Dedifferentiated amniotic fluid mesenchymal stem cell (primary cell): ENCODE data around the gene UBE2E1.
A peak's percentile ranks its signal among the peaks of the same experiment; 100 is the strongest.

Experiments used
- DNase-seq: peaks from one replicate; pipeline ENCODE4 v3.0.0-alpha.2; 2016; ENCODE audit errors: extremely low spot score

The UBE2E1 gene

DNA sequence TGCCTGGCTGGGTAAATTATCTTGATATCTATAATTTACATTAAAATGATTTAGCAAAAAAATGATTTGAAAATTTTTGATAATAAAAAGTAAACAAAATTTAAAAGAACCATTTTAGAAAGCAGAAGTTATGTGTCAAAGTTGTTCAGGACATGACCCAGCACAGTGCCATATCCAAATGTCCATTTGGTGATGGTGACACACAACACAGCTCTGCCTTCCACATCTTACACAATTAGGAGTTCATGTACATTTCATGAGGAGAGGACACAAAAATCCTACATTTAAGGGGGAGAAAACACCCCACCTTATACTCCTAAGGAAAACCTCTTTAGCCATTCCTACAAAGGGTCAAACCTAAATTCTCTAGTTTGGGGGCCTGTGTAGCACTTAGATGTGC lies 10.7 kb upstream of the UBE2E1 start:
- no peak for DNase-seq

GRCh38 chr3:23796518-23796917 lies 9.2 kb upstream of the UBE2E1 start:
- no peak for DNase-seq

- no peak for DNase-seq
Measured at GRCh38 chr3:23797491-23797890, 8.3 kb upstream of the UBE2E1 start.

DNA sequence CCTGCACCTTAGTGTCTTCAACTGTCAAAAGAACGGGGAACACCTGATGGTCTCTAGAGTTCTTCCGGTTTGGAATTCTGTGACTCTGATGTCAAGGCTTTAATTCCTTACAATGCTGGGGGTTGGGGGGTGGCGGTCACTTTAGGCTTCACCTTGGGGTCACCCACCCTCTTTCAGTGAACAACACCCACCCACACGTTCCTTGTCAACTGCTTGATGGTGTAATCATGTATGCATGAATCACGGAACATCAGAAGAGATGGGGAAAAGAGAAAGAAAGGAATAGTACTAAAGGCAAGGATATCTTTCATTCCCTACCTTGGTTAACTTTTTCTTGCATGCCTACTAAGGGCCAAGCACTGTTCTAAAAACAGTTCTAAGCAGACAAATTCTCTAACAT lies 7.3 kb upstream of the UBE2E1 start:
- DNase-seq = no peak

- DNase-seq = peak; percentile 32
Measured at GRCh38 chr3:23798876-23799275, 6.9 kb upstream of the UBE2E1 start.

- DNase-seq = no peak
Measured at GRCh38 chr3:23800731-23801130, 5.0 kb upstream of the UBE2E1 start.

GRCh38 chr3:23804441-23805209 lies 1.1 kb upstream of the UBE2E1 start:
- no peak for DNase-seq

DNA sequence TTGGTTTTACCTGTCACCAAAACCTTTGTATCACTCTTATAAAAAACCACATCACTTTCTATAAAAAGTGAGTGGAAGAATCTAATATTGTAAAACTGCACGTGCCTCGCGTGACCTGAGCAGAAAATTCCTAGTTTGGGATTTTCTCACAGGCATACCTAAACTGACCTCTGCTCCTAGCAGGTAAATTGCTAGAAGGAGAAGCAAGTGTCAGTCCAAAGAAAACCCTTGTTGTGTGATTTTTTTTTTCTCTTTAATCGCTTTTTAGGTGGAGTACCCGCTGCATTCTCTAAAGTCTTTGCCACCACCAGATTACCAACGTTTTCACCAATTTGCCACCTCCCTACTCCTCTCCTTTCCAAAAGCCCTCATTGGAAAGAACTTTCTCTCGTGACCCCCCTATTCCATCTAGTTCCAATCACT lies 534 bp upstream of the UBE2E1 start:
- no peak for DNase-seq

- DNase-seq = no peak
Measured at GRCh38 chr3:23806534-23807423, 1.0 kb downstream of the UBE2E1 start.

GRCh38 chr3:23807424-23808015 lies 1.8 kb downstream of the UBE2E1 start:
- no peak for DNase-seq

- no peak for DNase-seq
Measured at GRCh38 chr3:23808525-23808924, 2.8 kb downstream of the UBE2E1 start.

GRCh38 chr3:23809294-23809693 lies 3.5 kb downstream of the UBE2E1 start:
- no peak for DNase-seq

DNA sequence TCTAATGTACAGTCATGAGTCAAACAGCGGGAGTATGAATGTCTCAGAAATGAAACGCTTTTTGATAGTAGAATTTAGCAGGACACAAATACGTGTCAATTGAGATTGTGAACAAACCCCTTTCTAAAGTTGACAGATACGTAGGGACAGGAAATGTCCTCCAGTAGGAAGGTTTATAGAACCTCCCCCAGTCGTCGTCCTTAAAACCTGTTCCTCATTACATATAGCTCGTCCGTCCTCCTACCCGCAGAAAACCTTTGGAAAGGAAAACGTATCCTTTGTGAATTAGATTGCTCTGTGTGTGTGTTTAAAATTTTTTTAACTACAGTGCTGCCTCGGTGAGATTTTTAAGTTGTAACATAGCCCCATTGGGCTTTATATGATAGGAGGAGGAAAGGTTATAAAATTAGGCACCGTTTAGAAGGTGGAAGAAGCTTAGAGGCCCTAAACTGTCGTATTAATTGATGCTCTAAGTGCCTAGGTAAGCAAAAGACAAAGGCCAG lies 4.1 kb downstream of the UBE2E1 start:
- no peak for DNase-seq

- DNase-seq = no peak
Measured at GRCh38 chr3:23810343-23811184, 4.8 kb downstream of the UBE2E1 start.

GRCh38 chr3:23811185-23811527 lies 5.4 kb downstream of the UBE2E1 start:
- no peak for DNase-seq

DNA sequence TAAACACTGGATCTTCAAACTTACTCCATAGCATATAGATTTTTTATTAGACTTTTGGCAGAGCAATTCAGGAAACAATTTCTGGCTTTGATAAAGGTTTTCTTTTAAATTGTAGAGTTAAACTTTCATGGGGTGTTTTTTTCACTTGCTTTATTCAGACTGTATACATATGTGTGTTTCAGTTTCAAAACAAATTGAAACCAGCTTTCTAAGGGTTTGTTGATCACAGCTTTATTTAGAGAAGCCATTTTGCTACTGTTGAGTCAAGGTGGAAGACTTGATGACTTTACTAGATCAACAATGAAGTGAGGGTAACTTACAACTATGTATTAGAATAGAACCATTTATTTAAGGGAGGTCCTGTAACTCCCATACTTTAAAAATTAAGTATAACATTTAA lies 6.2 kb downstream of the UBE2E1 start:
- DNase-seq = no peak

- DNase-seq = no peak
Measured at GRCh38 chr3:23815879-23816278, 10.1 kb downstream of the UBE2E1 start.

DNA sequence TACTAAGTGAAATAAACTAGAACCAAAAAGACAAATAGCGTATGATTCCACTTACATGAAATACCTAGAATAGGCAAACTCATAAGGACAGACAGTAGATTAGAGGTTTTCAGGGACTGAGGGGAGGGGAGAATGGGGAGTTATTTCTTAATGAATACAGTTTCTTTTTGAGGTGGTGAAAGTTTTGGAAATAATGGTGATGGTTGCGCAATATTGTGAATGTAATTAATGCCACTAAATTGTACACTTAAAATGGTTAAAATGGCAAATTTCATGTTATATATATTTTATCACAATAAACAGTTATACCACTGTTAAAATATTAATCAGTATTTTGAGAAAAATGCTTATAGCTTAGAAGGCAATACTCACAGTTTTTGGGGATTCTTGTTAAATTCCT lies 11.0 kb downstream of the UBE2E1 start:
- no peak for DNase-seq

DNA sequence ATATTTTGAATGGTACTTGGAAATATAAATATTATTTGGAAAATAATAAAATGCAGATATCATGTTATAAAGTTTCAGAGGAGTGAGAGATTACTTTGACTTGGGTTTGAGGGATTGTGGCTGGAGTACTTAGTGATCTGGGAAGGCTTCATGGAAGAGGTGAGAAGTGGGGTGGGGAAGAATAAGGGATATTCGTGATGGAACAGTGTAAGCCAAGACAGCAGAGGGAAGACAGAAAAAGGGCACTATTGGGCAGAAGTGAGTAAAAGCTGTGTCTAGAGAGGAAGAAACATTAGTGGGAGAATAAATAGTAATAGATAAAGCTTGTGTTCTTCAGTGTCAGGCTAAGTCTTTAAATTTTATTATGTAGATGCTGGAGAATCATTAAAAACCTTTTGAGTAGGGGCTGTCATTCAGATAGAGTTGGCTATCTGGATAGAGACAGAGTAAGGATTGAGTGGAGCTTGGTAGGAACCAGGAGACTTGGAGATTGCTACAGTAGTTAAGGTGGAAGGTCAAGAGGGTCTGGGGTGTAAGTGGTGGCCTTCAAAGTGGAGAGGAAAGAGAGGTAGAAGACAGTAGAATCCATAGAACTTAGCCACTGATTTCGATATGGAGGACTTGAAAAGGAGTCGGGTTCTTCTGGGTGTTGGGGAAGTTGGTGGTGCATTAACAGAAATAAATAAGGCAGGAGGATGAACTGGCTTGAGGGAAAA lies 11.9 kb downstream of the UBE2E1 start:
- DNase-seq = no peak

- DNase-seq = no peak
Measured at GRCh38 chr3:23819599-23820360, 14.0 kb downstream of the UBE2E1 start.
